Kidney (tissue), 14 donors: ENCODE measurements around the gene PCNT. TPM values are rescaled to one million over a fixed set of nuclear protein-coding genes. Genes with fewer than 3 reads are reported as not detected.

Experiments
- DNase-seq, 5 donors: peaks; one replicate each; pipeline ENCODE4 v3.0.0-alpha.2; 2013 to 2020
- FAIRE-seq: peaks from 2 replicates; lab custom pipeline; 2012; peaks lifted over from hg19 to GRCh38; lab: Jason Lieb, UNC
- H3K27ac ChIP-seq, 2 donors: one replicate each; pipeline ENCODE4 v1.7.0; 2013; ENCODE audit warnings: low read depth in 2 of 2, low read length in 2 of 2, inconsistent platforms in 1 of 2
- H3K27me3 ChIP-seq: one replicate; pipeline ENCODE4 v1.7.1; 2013; ENCODE audit warnings: low read length, inconsistent platforms; ENCODE audit not compliant: control insufficient read depth, insufficient read depth
- H3K36me3 ChIP-seq, 3 donors: one replicate each; pipeline versions ENCODE4 v1.7.0 to v1.7.1; 2013; ENCODE audit warnings: low read length in 3 of 3, control low read depth in 1 of 3, inconsistent platforms in 1 of 3; ENCODE audit not compliant: insufficient read depth in 3 of 3, control insufficient read depth in 2 of 3
- H3K4me1 ChIP-seq, 3 donors: one replicate each; pipeline versions ENCODE4 v1.7.0 to v1.7.1; 2013; ENCODE audit warnings: low read length in 3 of 3, inconsistent platforms in 1 of 3, low read depth in 1 of 3; ENCODE audit not compliant: control insufficient read depth in 2 of 3, insufficient read depth in 2 of 3
- H3K4me3 ChIP-seq, 3 donors: one replicate each; pipeline versions ENCODE4 v1.7.0 to v1.8.1; 2013; ENCODE audit warnings: low read length in 3 of 3, control low read depth in 1 of 3, inconsistent platforms in 1 of 3
- H3K9ac ChIP-seq, 3 donors: one replicate each; pipeline versions ENCODE4 v1.7.0 to v1.7.1; 2013; ENCODE audit warnings: low read length in 3 of 3, control low read depth in 1 of 3, inconsistent platforms in 1 of 3
- H3K9me3 ChIP-seq, 3 donors: one replicate each; pipeline versions ENCODE4 v1.7.0 to v1.7.1; 2013; ENCODE audit warnings: low read length in 3 of 3, control low read depth in 1 of 3, inconsistent platforms in 1 of 3; ENCODE audit not compliant: control insufficient read depth in 2 of 3, insufficient read depth in 1 of 3
- intact Hi-C: fragments of 100-400 bp; cut with DNase I; formaldehyde crosslinking; loops from one replicate; pipeline ENCODE4 v1.11.1; 2022
- polyA plus RNA-seq: library from polyadenylated mRNA; stranded (reverse); fragments of 350-450 nt; fragmentation: Illumina TruSeq; extraction: RNeasy Lipid Tissue Mini Kit (QIAGEN cat#74804); gene quantifications from one replicate; pipeline ENCODE4 v1.2.3, GENCODE V29; 2014; ENCODE audit warnings: low read depth, low replicate concordance; ENCODE audit not compliant: insufficient read depth
- total RNA-seq: library from RNA; stranded (reverse); fragmentation: NEBNext Ultra II Directional; extraction: Animal tissue kit (Norgen Biotek cat#: 25700); gene quantifications from one replicate; pipeline ENCODE4 v1.2.1, GENCODE V29; 2021
- TF ChIP-seq, protein P1 (sequence below): IDR thresholded peaks from 3 replicates; pipeline ENCODE4 v1.5.1; 2012; ENCODE audit warnings: mild to moderate bottlenecking, moderate library complexity, borderline replicate concordance; ENCODE audit not compliant: insufficient read depth; ENCODE audit errors: extremely low read depth
- donor health status: control.
- donor health status: control.
- donor health status: control.
- donor health status: control.
- donor health status: control.
- donor health status: DM: yes; HTN: yes; CAD: no.
- donor health status: Normal renal cell carcinoma (clear cell type).

PCNT gene
- total and polyA plus RNA-seq, 2 donors from 2014 or later, result 4.2 to 26.1 TPM

DNA sequence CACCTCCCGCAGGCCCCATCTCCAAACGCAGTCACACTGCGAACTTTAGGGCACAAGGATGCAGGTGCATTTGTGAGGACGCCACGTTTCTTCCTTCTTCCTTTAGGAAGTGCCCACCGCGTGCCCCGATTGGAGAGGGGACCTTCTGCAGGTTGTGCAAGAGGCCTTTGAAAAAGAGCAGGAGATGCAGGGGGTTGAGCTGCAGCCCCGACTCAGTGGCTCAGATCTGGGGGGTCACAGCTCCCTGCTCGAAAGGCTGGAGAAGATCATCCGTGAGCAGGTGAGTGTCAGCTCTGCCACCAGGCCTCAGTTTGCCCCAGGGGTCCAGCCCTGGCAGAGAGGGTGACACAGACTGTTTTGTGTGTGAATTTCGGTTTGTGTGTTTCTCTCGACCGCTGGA lies 103.6 kb downstream of the PCNT start:
- Histone ChIP-seq H3K9me3 (no peaks in the 10 kb centered on the region), H3K9ac (no peak overlapping the region), H3K27ac (no peak overlapping the region), H3K27me3 (no peaks in the 10 kb centered on the region), H3K4me1 (no peaks in the 10 kb centered on the region), H3K36me3 (peaks cover 0 to 21% (median 18%) of the 10 kb centered on the region in 3 donors), H3K4me3 (no peak overlapping the region)
- FAIRE-seq (no peak), DNase-seq (no peak)
- TF ChIP-seq, protein P1, sequence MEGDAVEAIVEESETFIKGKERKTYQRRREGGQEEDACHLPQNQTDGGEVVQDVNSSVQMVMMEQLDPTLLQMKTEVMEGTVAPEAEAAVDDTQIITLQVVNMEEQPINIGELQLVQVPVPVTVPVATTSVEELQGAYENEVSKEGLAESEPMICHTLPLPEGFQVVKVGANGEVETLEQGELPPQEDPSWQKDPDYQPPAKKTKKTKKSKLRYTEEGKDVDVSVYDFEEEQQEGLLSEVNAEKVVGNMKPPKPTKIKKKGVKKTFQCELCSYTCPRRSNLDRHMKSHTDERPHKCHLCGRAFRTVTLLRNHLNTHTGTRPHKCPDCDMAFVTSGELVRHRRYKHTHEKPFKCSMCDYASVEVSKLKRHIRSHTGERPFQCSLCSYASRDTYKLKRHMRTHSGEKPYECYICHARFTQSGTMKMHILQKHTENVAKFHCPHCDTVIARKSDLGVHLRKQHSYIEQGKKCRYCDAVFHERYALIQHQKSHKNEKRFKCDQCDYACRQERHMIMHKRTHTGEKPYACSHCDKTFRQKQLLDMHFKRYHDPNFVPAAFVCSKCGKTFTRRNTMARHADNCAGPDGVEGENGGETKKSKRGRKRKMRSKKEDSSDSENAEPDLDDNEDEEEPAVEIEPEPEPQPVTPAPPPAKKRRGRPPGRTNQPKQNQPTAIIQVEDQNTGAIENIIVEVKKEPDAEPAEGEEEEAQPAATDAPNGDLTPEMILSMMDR, result no peak
- intact Hi-C loops, result no loop called here

DNA sequence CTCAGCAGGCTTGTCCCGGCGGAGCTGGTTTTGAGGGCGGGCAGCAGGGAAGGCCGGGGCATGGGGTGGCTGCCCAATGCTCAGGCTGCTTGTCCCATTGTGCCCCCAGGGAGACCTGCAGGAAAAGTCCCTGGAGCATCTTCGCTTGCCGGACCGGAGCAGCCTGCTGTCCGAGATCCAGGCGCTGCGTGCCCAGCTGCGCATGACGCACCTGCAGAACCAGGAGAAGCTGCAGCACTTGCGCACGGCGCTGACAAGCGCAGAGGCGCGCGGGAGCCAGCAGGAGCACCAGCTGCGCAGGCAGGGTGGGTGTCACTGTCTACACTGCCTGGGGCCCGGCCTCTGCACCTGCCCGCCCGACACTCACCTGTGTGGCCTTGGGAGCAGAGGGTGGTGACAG lies 104.3 kb downstream of the PCNT start:
- TF ChIP-seq, protein P1, result no peak

DNA sequence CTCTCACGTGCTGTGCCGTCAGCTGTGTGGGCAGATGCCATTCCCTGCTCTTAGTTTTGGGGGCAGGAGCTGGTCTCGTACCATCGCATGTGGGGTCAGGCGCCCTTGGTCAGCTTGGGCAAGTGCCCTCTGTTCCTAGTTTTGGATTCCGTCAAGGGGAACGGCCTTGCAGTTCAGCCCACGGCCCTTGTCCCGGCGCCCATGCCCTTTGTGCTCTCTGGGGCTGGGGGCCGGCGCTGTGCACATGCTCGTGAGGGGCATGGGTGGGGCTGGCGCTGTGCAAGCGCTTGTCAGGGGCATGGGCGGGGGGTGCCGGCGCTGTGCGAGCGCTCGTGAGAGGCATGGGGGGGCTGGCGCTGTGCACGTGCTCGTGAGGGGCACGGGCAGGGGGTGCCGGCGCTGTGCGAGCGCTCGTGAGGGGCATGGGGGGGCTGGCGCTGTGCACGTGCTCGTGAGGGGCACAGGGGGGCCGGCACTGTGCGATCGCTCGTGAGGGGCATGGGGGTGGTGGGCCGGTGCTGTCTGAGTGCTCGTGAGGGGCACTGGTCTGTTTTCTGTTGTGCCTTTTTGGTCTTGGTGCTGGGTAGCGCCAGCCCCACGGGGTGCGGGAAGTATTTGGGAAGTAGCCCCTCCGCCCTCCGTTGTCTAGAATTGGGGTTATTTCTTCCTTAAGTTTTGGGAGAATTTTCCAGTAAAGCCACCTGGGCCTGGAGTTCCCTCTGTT lies 105.2 kb downstream of the PCNT start:
- Histone ChIP-seq H3K9me3 (no peaks in the 10 kb centered on the region), H3K4me3 (no peak overlapping the region), H3K4me1 (no peaks in the 10 kb centered on the region), H3K27ac (no peak overlapping the region), H3K36me3 (peaks cover 0 to 17% (median 17%) of the 10 kb centered on the region in 3 donors), H3K9ac (no peak overlapping the region), H3K27me3 (no peaks in the 10 kb centered on the region)
- intact Hi-C loops, result no loop called here
- FAIRE-seq (no peak), DNase-seq (peak in 1 of 5 donors; percentile 59)
- TF ChIP-seq, protein P1, result no peak

More for the DNA sequence above, 104.3 kb downstream of the PCNT start:
- no peaks in the 10 kb centered on the region for H3K27me3 ChIP-seq
- intact Hi-C loops, result no loop called here
- DNase-seq (peak in 1 of 5 donors; percentile 55), FAIRE-seq (no peak)
- no peak overlapping the region for H3K9ac ChIP-seq
- no peak overlapping the region for H3K27ac ChIP-seq
- H3K9me3 ChIP-seq, result no peaks in the 10 kb centered on the region
- no peaks in the 10 kb centered on the region for H3K4me1 ChIP-seq
- H3K4me3 ChIP-seq, result no peak overlapping the region
- H3K36me3 ChIP-seq, result peaks cover 0 to 17% (median 17%) of the 10 kb centered on the region in 3 donors
